AG10803 (cell line): ENCODE measurements around the gene AHRR.

Experiments used
- DNase-seq: peaks from one replicate; pipeline ENCODE4 v3.0.0; 2010; ENCODE audit warnings: low read depth
- H3K4me3 ChIP-seq: 2 replicates; pipeline ENCODE4 v1.5.1; 2011; ENCODE audit warnings: mild to moderate bottlenecking, low read length, control low read depth
- CTCF ChIP-seq: conservative IDR thresholded peaks from 2 replicates; pipeline ENCODE4 v1.5.1; 2011; ENCODE audit warnings: mild to moderate bottlenecking, low read length, control low read depth, inconsistent platforms

Gene AHRR

GRCh38 chr5:481347-481746 is 159.8 kb downstream of the AHRR start:
- no peak for DNase-seq
- TF ChIP-seq CTCF = no peak
- no peak overlapping the region for H3K4me3 ChIP-seq

- no peak overlapping the region for H3K4me3 ChIP-seq
- no peak for TF ChIP-seq CTCF
- no peak for DNase-seq
Observed at GRCh38 chr5:482021-482420, 160.5 kb downstream of the AHRR start.

GRCh38 chr5:482506-482905 is 161.0 kb downstream of the AHRR start:
- H3K4me3 ChIP-seq = no peak overlapping the region
- TF ChIP-seq CTCF = no peak
- DNase-seq = no peak

GRCh38 chr5:483011-483410 is 161.5 kb downstream of the AHRR start:
- no peak for TF ChIP-seq CTCF
- no peak for DNase-seq
- H3K4me3 ChIP-seq = no peak overlapping the region

GRCh38 chr5:483434-484140 is 162.1 kb downstream of the AHRR start:
- no peak for DNase-seq
- TF ChIP-seq CTCF = no peak
- H3K4me3 ChIP-seq = no peak overlapping the region

GRCh38 chr5:484556-484955 is 163.0 kb downstream of the AHRR start:
- no peak for DNase-seq
- H3K4me3 ChIP-seq = no peak overlapping the region
- TF ChIP-seq CTCF = no peak

GRCh38 chr5:485113-485945 is 163.8 kb downstream of the AHRR start:
- no peak for TF ChIP-seq CTCF
- no peak for DNase-seq
- no peak overlapping the region for H3K4me3 ChIP-seq
